Measurements from ENCODE around the gene NIPSNAP3A.
"Not testable (repeated sequence)": the region's sequence is repeated elsewhere in the genome, so short reads cannot be mapped to it uniquely, and the experiment has no call there.

NIPSNAP3A gene

DNA sequence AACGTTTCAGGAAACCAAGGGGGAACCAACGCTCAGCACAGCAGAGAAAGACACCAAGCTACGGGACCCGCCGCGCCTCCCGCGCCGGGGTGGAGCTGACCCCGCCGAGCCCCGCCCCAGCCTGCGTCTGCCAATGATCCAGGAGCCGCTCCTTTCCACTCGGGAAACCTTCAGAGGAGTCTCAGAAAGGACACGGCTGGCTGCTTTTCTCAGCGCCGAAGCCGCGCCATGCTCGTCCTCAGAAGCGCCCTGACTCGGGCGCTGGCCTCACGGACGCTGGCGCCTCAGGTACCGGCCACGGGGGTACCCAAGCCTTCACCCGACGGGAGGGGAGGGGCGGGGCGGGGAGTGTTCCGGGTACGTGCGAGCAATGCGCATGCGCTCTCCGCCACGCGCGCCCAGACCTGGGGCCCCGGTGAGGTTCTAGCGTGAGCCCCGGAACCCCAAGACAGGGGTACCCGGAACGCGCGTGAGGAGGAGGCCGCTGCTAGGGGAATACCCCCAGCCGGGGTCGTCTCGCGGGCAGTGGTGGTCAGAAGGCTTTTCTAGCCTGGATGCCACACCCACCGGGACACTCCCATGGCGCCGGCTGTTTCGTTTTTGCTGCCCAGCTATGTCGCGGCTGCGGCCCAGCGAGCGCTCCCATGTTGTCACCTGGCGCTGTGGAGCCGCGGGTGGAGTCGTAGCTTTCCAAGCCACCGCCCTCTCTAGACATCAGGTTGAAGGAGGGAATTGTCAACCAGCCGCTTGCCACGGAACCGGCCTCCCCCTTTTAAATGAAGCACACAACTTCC, at the start of gene NIPSNAP3A:
TSS of gene NIPSNAP3A (plus strand) at position 119 of the 794 bp plus-strand sequence. CDS start at position 229, 110 bp downstream.
- DNase-seq = peak; percentile 74

DNA sequence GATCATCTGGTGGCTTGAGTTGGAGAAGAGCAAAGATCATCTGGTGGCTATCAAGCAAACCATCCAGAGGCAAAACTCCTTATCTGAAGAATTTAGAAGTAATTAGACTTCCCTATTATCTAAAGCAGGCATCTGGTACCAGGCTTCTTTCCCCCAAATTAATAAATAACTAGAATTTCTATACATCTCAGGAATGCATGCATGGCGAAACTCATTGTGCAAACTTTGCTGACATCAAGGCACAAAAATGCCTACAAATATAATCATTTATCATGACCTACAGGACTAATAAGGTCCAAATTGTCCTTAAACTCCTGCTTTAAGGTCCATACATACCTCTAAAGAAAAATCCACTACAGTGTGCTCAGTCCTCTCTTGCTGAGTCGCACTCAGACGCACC, 47.2 kb upstream of the NIPSNAP3A start:
- DNase-seq = no peak

DNA sequence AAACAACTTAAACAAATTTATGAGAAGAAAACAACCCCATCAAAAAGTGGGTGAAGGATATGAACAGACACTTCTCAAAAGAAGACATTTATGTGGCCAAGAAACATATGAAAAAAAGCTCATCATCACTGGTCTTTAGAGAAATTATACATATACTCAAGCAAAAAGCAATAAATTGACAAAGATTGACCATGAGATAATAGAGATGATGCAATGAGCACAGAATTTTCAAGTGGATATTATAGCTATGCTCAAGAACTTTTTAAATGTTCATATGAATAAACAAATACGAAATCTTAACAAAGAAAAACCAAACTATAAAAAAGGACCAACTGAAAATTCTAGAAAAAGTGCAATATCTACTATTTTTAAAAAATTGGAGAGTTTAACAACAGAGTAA, 38.7 kb upstream of the NIPSNAP3A start:
- DNase-seq = not testable (repeated sequence)

DNA sequence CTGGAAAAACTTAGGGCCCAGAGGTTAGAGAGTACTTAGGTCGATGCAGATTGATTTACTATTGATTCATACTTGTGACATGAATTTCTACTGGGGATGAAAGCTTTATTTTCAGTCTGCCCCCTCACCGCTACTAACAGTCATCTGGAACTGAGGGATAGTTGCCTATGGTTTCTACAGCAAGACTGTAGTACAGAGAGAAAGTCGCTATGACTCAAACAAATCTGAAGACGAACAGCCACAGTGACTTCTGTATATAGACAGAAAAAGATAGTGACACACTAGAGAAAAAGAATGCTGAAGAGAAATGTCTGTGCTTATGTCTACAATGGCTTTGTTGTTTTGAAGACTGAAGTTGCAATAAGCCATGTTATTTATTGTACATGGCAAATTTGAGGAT, 35.9 kb upstream of the NIPSNAP3A start:
- no peak for DNase-seq

DNA sequence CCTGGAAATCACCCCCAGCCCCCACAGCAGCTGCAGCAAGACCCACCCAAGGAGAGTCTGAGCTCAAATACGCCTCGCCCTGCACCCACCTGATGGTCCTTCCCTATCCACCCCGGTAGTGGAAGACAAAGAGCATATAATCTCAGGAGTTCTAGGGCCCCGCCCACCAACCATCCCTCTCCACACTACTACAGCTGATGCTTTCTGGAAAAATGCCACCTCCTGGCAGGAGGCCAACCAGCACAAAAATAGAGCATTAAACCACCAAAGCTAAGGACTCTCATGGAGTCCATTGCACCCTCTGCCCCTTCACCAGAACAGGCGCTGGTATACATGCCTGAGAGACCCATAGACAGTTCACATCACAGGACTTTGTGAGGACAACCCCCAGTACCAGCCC, 22.5 kb upstream of the NIPSNAP3A start:
- DNase-seq = no peak

DNA sequence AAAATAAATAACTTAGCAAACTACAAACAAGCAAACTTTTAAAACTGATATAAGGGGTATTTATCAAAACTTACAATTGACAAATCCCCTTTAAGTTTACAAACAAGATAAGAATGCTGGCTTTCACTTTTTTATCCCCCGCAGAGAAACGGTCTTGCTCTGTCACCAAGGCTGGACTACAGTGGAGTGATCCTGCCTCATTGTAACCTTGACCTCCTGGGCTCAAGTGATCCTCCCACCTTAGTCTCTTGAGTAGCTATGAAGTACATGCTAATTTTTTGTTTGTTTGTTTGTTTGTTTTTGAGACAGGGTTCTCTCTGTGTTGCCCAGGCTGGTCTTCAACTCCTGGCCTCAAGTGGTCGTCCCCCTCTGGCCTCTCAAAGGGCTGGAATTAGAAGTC, 9.0 kb upstream of the NIPSNAP3A start:
- no peak for DNase-seq

DNA sequence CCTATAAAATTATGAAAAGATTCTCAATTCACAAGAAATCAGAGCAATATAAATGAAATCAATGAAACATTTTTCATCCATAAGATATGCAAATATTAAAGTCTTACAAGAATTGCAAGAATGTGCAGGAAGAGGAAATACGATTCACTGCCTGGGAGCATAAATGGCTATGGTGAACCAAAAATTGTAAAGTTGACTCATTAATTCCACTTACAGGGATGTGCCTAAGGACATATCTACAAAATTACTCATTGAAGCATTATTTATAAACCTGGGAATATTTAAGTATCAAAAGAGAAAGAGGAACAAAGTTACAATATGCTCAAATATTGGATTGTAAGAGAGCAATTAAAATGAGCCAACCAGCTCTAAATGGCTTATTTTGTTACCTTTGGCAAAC, 6.9 kb upstream of the NIPSNAP3A start:
- DNase-seq = no peak

DNA sequence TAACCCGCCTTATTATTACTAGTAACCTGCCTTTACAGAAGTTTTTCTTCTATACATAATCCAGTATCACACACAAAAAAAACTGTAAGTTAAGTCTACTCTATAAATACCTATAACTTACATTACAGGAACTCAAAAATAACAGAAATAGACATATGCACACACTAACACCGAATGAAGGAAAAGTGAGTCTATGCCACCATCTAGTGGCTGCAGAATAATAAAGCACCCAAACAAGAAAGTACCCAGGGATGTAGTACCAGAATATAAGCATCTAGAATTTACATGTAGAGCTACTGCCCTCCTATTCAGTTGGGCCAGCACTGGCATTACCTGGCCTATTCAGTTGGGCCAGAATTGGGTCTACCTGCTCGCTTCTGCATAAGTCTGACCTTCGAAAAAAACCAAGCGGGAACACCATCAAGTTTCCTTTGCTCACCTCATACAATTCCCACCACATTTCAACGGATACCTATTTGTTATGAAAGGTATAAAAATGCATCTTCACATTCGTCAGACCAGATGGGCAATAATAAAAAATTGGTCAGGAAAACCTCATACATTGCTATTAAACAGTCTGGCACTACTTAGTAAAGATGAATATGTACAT, 4.0 kb upstream of the NIPSNAP3A start:
- DNase-seq = peak; percentile 16

DNA sequence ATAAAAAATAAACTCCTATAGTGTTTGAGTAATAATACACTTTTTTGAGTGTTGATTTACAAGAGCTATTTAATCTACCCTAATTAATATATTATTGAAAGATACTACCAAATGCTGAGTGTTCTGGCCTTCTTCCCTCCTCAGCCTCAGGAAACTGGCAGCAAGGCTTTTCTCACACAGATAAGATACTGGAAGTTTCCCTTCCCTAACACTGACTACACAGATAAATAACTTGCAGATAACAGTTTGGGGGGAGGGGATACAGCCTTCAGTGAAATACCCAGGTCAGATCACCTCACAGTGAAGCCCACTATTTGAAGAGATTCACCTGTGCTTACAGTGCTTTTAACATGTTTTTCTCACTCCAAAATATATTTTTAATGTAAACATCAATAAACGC, 1.6 kb upstream of the NIPSNAP3A start:
- DNase-seq = no peak

DNA sequence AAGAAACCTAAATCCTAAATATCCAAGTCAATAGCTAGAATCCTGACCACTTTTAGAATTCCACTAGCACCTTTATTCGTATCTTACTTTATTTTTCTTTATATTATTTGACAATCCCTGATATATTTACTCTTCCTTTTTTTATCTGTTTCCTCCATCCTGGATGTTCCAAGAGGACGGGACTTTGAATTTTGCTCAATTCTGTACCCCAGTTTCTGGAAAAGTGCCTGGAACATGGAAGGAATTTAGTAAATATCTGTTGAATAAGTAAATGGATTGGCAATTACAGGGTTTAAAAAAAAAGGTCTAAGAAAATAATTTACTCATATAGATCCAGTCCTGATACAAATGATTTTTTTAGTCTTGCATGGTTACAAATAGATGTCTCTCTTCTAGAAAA, 1.2 kb upstream of the NIPSNAP3A start:
- DNase-seq = no peak

DNA sequence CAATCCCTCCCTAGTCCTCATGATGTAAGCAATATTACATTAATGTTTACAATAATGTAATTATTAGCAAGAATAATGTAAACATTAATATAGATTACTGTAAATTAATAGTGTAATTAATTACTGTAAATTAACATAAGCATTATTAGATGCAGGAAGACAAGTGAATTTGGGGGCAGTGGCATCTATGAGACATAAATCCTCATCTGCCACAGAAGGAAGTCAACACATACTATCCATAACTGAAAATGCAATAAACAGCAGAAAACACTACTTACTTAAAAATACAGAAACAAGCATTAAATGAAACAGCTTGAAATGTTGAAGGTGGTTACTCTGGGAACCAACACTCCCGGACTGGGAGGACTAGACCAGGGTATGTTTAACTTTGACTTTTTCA, 685 bp upstream of the NIPSNAP3A start:
- no peak for DNase-seq

DNA sequence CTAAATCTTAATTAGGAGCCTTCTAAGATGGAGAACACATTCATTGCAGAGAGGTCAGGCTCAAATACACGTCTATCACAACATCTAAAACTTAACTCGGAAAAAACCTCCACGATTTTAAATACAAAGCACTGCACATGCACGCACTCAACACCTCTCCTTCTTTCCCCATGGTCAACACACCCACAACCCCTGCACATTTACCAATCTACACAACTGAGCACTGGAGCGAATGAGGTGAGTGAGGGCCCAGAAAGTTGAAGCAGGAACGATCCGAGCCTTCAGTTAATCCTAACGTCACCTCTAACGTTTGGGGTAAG, 278 bp upstream of the NIPSNAP3A start:
- no peak for DNase-seq

DNA sequence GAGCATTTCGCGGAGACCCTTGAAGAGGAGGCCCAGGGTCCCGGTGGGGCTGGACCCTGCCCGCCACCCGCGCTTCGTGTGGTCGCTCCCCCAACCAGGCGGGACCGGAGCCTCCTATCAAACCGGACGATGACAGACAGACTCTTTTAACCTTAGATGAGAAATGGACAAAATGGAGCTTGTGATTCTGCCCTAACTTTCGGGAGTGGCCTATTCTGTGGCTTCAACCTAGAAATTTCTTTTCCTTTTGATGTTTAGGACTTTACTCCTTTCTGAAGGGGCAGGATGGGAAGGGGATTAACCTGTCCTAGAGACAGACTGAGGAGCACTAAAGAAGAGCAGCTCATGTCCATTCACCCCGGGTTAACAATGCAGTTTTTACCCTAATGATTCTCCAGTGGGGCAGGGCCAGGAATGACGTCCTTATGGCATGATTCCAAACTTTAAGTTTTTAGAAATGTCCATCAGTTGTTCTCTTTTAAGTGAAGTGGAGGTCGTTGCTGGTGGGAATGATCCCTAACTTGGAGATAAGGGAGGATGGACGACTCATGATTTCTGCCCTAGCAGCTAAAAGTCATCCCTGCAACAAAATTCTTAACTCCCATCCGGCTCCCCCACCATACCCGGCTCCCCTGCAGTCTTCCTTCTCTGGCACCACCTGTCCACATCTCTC, 1.0 kb downstream of the NIPSNAP3A start:
- DNase-seq = no peak

DNA sequence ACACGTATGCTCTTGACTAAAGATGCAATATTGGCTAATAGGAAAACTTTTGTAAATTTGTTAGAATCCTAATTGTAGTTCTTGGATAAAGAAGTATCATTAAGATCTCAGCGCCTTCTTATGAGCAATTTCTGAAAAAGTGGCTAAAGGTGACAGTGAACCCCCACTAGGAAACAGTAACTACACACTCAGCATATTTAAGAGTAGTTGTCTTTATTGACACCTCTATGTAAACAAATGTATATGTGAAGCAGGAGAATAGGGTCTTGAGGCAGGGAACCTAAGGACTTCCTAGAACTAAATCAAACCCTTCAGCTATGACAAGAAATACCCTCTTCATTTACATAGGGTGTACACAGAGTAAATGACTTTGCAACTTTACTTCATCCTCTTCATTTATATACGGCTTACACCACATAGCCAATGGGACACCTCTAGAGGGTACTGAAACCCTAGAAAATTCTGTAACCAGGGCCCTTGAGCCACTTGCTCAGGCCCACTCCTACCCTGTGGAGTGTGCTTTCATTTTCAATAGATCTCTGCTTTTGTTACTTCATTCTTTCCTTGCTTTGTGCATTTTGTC, 2.8 kb downstream of the NIPSNAP3A start:
- no peak for DNase-seq

DNA sequence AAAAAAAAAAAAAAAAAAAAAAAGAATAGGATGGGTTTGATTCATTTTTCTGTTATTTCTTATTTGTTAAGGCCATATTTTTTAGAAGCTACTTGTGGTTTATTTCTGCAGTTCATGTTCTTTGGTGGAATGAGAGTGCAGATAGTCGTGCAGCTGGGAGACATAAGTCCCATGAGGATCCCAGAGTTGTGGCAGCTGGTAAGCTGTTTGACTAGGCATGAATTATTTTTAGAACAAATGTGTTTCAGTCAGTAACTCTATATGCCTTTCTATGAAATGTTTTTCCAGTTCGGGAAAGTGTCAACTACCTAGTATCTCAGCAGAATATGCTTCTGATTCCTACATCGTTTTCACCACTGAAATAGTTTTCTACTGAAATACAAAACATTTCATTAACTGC, 11.5 kb downstream of the NIPSNAP3A start:
- peak; percentile 12 for DNase-seq

DNA sequence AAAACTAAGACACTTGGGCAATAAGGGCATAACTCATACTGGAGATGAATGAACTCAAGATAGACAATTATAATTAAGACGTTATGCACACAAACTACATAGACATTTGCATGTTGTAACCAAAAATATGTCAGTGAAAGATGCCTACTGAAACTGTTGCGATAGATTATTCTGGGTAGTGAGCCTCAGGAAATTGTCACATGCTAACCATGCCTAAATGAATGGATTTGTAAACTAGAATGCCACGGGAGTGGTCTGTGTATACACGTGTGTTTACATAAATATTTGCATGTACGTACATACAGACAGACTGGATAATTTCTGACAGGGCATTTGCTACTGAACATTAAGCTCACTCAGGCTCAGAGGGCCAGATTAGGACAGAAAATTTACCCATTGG, 17.7 kb downstream of the NIPSNAP3A start:
- no peak for DNase-seq

DNA sequence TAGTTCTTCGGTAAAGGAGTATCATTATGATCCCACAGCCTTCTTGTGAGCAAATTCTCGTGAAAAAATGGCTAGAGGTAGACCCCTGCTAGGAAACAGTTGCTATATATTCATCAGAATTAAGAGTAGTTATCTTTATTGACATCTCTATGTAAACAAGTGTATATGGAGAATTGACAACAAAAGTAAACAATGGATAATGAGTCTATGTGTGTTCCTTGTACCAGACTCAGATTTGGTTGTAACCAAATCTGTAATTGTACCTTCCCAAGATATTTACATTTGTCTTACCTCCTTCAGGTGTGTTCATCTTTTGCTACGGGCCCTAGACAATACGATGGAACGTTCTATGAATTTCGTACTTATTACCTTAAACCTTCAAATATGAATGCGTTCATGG, 18.5 kb downstream of the NIPSNAP3A start:
- no peak for DNase-seq

DNA sequence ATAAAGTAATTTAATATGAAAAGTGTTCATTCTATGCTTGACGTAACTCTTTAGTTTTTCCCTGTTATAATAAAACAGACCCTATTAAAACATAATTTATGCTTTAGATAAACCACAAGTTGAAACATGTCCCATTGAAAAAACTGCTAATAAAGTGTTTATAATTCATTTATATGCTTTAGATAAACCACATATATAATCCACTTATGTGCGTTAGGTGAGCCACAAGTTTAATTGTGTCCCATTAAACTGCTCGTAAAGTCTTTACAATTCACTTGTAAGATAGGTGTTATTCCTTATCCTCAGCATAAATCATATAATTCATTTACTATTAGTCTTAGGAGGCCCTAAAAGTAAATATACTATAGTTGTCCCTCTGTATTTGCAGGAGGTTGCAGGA, 20.0 kb downstream of the NIPSNAP3A start:
- DNase-seq = no peak

DNA sequence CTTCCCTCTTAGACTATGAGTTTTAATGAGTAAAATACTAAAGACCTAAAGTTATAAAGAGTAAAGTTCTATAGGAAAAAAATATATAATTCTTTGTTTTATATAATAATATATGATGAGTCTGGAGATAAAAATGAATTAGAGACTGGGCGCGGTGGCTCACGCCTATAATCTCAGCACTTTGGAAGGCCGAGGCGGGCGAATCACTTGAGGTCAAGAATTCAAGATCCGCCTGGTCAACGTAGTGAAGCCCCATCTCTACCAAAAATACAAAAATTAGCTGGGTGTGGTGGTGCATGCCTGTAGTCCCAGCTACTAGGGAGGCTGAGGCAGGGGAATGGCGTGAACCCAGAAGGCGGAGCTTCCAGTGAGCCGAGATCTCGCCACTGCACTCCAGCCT, 21.5 kb downstream of the NIPSNAP3A start:
- not testable (repeated sequence) for DNase-seq

DNA sequence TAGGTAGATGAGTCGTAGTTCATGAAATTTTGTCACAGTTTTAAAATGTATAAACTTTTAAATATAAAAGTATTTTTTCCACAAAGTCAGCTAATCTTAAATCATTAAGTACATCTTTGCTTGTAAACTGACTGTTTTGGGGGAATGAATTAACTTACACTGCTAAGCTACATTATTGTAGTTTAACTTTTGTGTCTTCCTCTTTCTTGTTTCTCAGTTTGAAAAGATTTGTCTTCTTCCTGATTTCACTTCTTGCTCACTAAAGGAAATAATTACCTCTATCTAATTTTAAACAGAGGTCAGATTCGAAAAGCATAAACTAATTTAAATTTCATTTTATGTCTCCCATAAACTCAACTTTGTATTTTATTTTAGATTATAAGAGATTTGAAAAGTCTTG, 22.2 kb downstream of the NIPSNAP3A start:
- no peak for DNase-seq

DNA sequence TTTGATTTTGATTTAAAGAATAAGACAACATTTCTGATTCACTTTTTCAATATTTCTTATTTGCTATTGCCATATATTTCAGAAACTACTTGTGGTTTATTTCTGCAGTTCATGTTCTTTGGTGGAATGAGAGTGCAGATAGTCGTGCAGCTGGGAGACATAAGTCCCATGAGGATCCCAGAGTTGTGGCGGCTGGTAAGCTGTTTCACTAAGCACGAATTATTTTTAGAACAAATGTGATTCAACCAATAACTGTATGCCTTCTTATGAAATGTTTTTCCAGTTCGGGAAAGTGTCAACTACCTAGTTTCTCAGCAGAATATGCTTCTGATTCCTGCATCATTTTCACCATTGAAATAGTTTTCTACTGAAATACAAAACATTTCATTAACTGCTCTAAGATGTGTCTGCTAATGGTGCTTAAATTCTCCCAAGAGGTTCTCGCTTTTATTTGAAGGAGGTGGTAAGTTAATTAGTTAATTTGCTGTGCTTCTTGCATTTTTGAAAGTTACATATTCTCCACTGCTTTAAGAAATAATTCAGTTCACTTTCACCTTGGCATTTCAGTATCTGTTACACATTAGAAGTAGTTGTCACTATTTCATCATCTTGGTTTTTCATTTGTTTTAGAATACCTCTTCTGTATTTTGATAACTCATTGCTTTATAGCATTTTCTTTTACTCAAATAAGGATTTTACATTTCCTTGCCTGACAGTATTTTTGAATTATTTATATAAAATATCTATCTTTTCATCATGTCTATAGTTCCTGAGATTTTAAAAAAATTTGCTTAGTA, 25.4 kb downstream of the NIPSNAP3A start:
- no peak for DNase-seq

DNA sequence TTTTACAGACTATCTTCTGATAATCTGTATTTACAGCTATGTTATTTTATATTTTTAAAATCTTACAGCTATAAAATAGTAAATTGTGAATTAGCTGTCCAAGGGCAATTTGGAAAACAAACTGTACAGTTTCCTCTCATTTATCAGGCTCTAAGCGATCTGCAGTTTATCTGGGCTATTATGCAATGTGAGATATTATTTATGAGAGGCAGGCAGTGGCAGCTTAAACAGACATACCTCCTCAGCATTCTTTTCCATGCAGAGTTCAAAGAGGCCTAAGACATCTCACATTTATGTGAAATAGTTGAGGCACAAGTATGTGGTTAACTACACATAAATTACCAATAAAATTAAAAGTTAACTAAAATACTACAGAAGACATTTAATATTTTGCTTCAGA, 26.6 kb downstream of the NIPSNAP3A start:
- no peak for DNase-seq
